GM21723 (cell line): ENCODE data around the gene RAPGEF6.
"Not testable (repeated sequence)": the region's sequence is repeated elsewhere in the genome, so short reads cannot be mapped to it uniquely, and the experiment has no call there.

ENCODE experiments used
- ATAC-seq: cut with Tn5 transposase; IDR thresholded peaks from one replicate; pipeline ENCODE4 v1.9.1; 2021; ENCODE audit warnings: mild to moderate bottlenecking, moderate library complexity; ENCODE audit not compliant: unreplicated experiment

Gene RAPGEF6

GRCh38 chr5:131459216-131459615 is 175.8 kb downstream of the RAPGEF6 start:
- no peak for ATAC-seq

- no peak for ATAC-seq
Observed at GRCh38 chr5:131457193-131457592, 177.8 kb downstream of the RAPGEF6 start.

GRCh38 chr5:131450941-131451340 is 184.1 kb downstream of the RAPGEF6 start:
- ATAC-seq: no peak

GRCh38 chr5:131441184-131441583 is 193.8 kb downstream of the RAPGEF6 start:
- no peak for ATAC-seq

GRCh38 chr5:131436081-131436480 is 198.9 kb downstream of the RAPGEF6 start:
- no peak for ATAC-seq

- ATAC-seq: no peak
Observed at GRCh38 chr5:131433109-131433508, 201.9 kb downstream of the RAPGEF6 start.

GRCh38 chr5:131431794-131432193 is 203.2 kb downstream of the RAPGEF6 start:
- ATAC-seq: no peak

- ATAC-seq: no peak
Observed at GRCh38 chr5:131430794-131431193, 204.2 kb downstream of the RAPGEF6 start.

GRCh38 chr5:131426011-131426410 is 209.0 kb downstream of the RAPGEF6 start:
- ATAC-seq: no peak

- no peak for ATAC-seq
Observed at GRCh38 chr5:131423056-131423455, 212.0 kb downstream of the RAPGEF6 start.

GRCh38 chr5:131419877-131420276 is 215.2 kb downstream of the RAPGEF6 start:
- ATAC-seq: no peak

GRCh38 chr5:131418846-131419245 is 216.2 kb downstream of the RAPGEF6 start:
- ATAC-seq: no peak

GRCh38 chr5:131417240-131417869 is 217.7 kb downstream of the RAPGEF6 start:
- ATAC-seq: peak; percentile 46

GRCh38 chr5:131416729-131417128 is 218.3 kb downstream of the RAPGEF6 start:
- peak; percentile 74 for ATAC-seq

GRCh38 chr5:131413605-131414559 is 221.1 kb downstream of the RAPGEF6 start:
- ATAC-seq: peak; percentile 58

- no peak for ATAC-seq
Observed at GRCh38 chr5:131406975-131407638, 227.9 kb downstream of the RAPGEF6 start.

- no peak for ATAC-seq
Observed at GRCh38 chr5:131406076-131406475, 229.0 kb downstream of the RAPGEF6 start.

GRCh38 chr5:131405674-131406073 is 229.4 kb downstream of the RAPGEF6 start:
- no peak for ATAC-seq

GRCh38 chr5:131400585-131400984 is 234.4 kb downstream of the RAPGEF6 start:
- no peak for ATAC-seq

- not testable (repeated sequence) for ATAC-seq
Observed at GRCh38 chr5:131399007-131399406, 236.0 kb downstream of the RAPGEF6 start.

GRCh38 chr5:131396630-131397273 is 238.3 kb downstream of the RAPGEF6 start:
- ATAC-seq: no peak
